Astrocyte (in vitro differentiated cells and primary cell): ENCODE measurements around the gene ATF7. TPM values are rescaled to one million over a fixed set of nuclear protein-coding genes. Genes with fewer than 3 reads are reported as not detected.
"Not testable (repeated sequence)": the region's sequence is repeated elsewhere in the genome, so short reads cannot be mapped to it uniquely, and the experiment has no call there.

Experiments
- DNase-seq: peaks from one replicate; pipeline ENCODE4 v3.0.0-alpha.2; 2010; ENCODE audit warnings: low read depth
- FAIRE-seq: peaks from 2 replicates; lab custom pipeline; 2011; peaks lifted over from hg19 to GRCh38; lab: Jason Lieb, UNC
- H2AFZ ChIP-seq: 2 replicates; pipeline ENCODE4 v1.6.0; 2012; ENCODE audit warnings: low read depth, low read length, inconsistent platforms
- H3K27ac ChIP-seq: 2 replicates; pipeline ENCODE4 v1.5.1; 2011; ENCODE audit warnings: low read depth, low read length, inconsistent platforms
- H3K27me3 ChIP-seq: 2 replicates; pipeline ENCODE4 v1.6.0; 2011; ENCODE audit warnings: low read length, inconsistent platforms; ENCODE audit not compliant: insufficient read depth
- H3K36me3 ChIP-seq: 2 replicates; pipeline ENCODE4 v1.5.1; 2011; ENCODE audit warnings: low read length, inconsistent platforms; ENCODE audit not compliant: insufficient read depth
- H3K4me1 ChIP-seq: 2 replicates; pipeline ENCODE4 v1.5.1; 2011; ENCODE audit warnings: low read length, inconsistent platforms; ENCODE audit not compliant: insufficient read depth
- H3K4me2 ChIP-seq: 2 replicates; pipeline ENCODE4 v1.6.0; 2012; ENCODE audit warnings: low read length, inconsistent platforms
- H3K4me3 ChIP-seq: 2 replicates; pipeline ENCODE4 v1.5.1; 2011; ENCODE audit warnings: low read depth, mild to moderate bottlenecking, low read length, inconsistent platforms; ENCODE audit not compliant: insufficient read depth
- H3K79me2 ChIP-seq: 2 replicates; pipeline ENCODE4 v1.6.0; 2012; ENCODE audit warnings: mild to moderate bottlenecking, low read length, inconsistent platforms; ENCODE audit not compliant: insufficient read depth
- H3K9ac ChIP-seq: 2 replicates; pipeline ENCODE4 v1.6.0; 2012; ENCODE audit warnings: mild to moderate bottlenecking, low read length, inconsistent platforms
- H3K9me3 ChIP-seq: 2 replicates; pipeline ENCODE4 v1.5.1; 2012; ENCODE audit warnings: low read depth, mild to moderate bottlenecking, low read length, inconsistent platforms; ENCODE audit not compliant: insufficient read depth
- H4K20me1 ChIP-seq: 2 replicates; pipeline ENCODE4 v1.6.0; 2012; ENCODE audit warnings: low read length, inconsistent platforms; ENCODE audit not compliant: insufficient read depth
- H3K27ac Mint-ChIP-seq: one replicate; pipeline ENCODE4 v1.8.0; 2021; ENCODE audit warnings: mild to moderate bottlenecking, mixed read lengths; ENCODE audit not compliant: unreplicated experiment
- H3K27me3 Mint-ChIP-seq: one replicate; pipeline ENCODE4 v1.8.0; 2021; ENCODE audit warnings: low read depth, mixed read lengths; ENCODE audit not compliant: unreplicated experiment
- H3K36me3 Mint-ChIP-seq: one replicate; pipeline ENCODE4 v1.8.0; 2021; ENCODE audit warnings: low read depth, mixed read lengths; ENCODE audit not compliant: unreplicated experiment
- H3K4me1 Mint-ChIP-seq: one replicate; pipeline ENCODE4 v1.8.0; 2021; ENCODE audit warnings: low read depth, mixed read lengths; ENCODE audit not compliant: unreplicated experiment
- H3K4me3 Mint-ChIP-seq: one replicate; pipeline ENCODE4 v1.8.0; 2021; ENCODE audit warnings: mild to moderate bottlenecking, moderate library complexity, mixed read lengths; ENCODE audit not compliant: unreplicated experiment
- H3K9me3 Mint-ChIP-seq: one replicate; pipeline ENCODE4 v1.8.0; 2021; ENCODE audit warnings: mild to moderate bottlenecking, mixed read lengths; ENCODE audit not compliant: unreplicated experiment
- CTCF ChIP-seq: IDR thresholded peaks from 2 replicates; pipeline ENCODE4 v1.5.1; 2011; ENCODE audit warnings: low read depth, mild to moderate bottlenecking, inconsistent platforms, low read length, moderate library complexity; ENCODE audit not compliant: insufficient read depth
- EZH2 ChIP-seq: IDR thresholded peaks from 2 replicates; pipeline ENCODE4 v1.6.1; 2012; ENCODE audit warnings: mild to moderate bottlenecking, low read length, inconsistent platforms; ENCODE audit not compliant: insufficient read depth
- total RNA-seq: library from RNA; stranded (reverse); gene quantifications from 2 replicates; pipeline ENCODE4 v1.2.1, GENCODE V29; 2021

The ATF7 gene
- total RNA-seq, 1 donor from 2014 or later: 38.3 TPM

- no peak for FAIRE-seq
- Histone ChIP-seq H3K27ac (no peak overlapping the region), H3K4me1 (no peaks in the 10 kb centered on the region), H3K9ac (no peak overlapping the region), H2AFZ (no peak overlapping the region), H3K27me3 (no peaks in the 10 kb centered on the region), H3K4me2 (no peak overlapping the region), H3K4me3 (no peak overlapping the region), H3K36me3 (no peaks in the 10 kb centered on the region), H3K9me3 (no peaks in the 10 kb centered on the region), H4K20me1 (peaks cover 56% of the 10 kb centered on the region), H3K79me2 (peaks cover 85% of the 10 kb centered on the region)
- Mint-ChIP-seq H3K27me3 (no peaks in the 10 kb centered on the region), H3K4me1 (peaks cover 3% of the 10 kb centered on the region), H3K4me3 (no peak overlapping the region), H3K36me3 (no peaks in the 10 kb centered on the region), H3K9me3 (no peaks in the 10 kb centered on the region), H3K27ac (no peak overlapping the region)
- TF ChIP-seq EZH2: no peak
- no peak for TF ChIP-seq CTCF
- no peak for DNase-seq
These were observed 13.2 kb downstream of the ATF7 start for GRCh38 chr12:53612978-53613377.

GRCh38 chr12:53611304-53611703 is 14.9 kb downstream of the ATF7 start:
- Histone ChIP-seq H3K27me3 (no peaks in the 10 kb centered on the region), H3K4me1 (no peaks in the 10 kb centered on the region), H4K20me1 (peaks cover 48% of the 10 kb centered on the region), H3K9me3 (no peaks in the 10 kb centered on the region), H2AFZ (no peak overlapping the region), H3K27ac (no peak overlapping the region), H3K4me2 (no peak overlapping the region), H3K36me3 (no peaks in the 10 kb centered on the region), H3K79me2 (peaks cover 68% of the 10 kb centered on the region), H3K4me3 (no peak overlapping the region), H3K9ac (no peak overlapping the region)
- no peaks in the 10 kb centered on the region for H3K9me3 Mint-ChIP-seq
- peaks cover 3% of the 10 kb centered on the region for H3K4me1 Mint-ChIP-seq
- no peak for FAIRE-seq
- H3K27ac Mint-ChIP-seq: no peak overlapping the region
- no peak overlapping the region for H3K4me3 Mint-ChIP-seq
- no peak for DNase-seq
- no peaks in the 10 kb centered on the region for H3K36me3 Mint-ChIP-seq
- H3K27me3 Mint-ChIP-seq: no peaks in the 10 kb centered on the region
- TF ChIP-seq EZH2 (no peak), CTCF (no peak)

GRCh38 chr12:53606688-53607087 is 19.5 kb downstream of the ATF7 start:
- not testable (repeated sequence) for H3K27me3 ChIP-seq, FAIRE-seq, H3K9me3 ChIP-seq, H3K4me3 Mint-ChIP-seq, H2AFZ ChIP-seq, H3K9me3 Mint-ChIP-seq, H3K27me3 Mint-ChIP-seq, H3K27ac Mint-ChIP-seq, H3K36me3 ChIP-seq, H3K9ac ChIP-seq, DNase-seq, H3K4me1 ChIP-seq, H3K4me3 ChIP-seq, H3K27ac ChIP-seq, H3K4me2 ChIP-seq, H3K36me3 Mint-ChIP-seq
- peaks cover 16% of the 10 kb centered on the region for H3K4me1 Mint-ChIP-seq
- Histone ChIP-seq H3K79me2 (peaks cover 70% of the 10 kb centered on the region), H4K20me1 (peaks cover 47% of the 10 kb centered on the region)
